RPMI8226 (cell line): Measurements from ENCODE around the gene TTC33.

Source experiments
- DNase-seq: peaks from one replicate; pipeline ENCODE4 v3.0.0-alpha.2; 2015

The TTC33 gene

DNA sequence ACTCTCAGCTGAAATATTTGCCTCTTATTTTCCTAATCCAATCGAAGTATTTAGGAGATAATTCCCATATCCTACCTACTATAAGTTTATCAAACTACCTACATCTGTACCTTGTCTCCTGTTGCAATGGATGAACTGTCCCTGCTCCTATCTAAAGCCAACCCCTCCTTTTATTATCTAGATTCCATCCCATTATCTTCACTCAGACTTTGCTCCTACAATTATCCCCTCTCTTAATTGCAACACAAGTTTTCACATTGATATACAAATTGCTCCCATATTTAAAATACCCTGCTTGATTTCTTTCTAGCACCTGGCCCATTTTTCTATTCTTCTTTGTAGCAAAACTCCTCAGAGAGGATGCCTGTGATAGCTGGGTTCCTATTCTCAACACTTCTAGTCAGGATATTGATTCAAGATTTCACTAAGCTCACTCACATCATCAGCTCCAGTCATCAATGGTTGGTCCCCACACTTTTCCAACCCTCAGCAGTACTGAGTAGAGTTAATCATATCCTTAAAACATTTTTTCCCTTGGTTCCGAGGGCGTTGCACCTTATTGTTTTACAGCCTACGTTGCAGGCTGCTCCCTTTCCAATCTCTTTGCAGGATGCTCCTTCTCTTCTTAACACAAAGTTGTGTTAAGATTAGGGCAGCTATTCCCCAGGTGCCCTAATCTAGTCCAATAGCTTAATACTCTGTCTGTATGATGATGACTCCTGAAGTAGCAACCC, 253.9 kb downstream of the TTC33 start:
- DNase-seq: no peak

DNA sequence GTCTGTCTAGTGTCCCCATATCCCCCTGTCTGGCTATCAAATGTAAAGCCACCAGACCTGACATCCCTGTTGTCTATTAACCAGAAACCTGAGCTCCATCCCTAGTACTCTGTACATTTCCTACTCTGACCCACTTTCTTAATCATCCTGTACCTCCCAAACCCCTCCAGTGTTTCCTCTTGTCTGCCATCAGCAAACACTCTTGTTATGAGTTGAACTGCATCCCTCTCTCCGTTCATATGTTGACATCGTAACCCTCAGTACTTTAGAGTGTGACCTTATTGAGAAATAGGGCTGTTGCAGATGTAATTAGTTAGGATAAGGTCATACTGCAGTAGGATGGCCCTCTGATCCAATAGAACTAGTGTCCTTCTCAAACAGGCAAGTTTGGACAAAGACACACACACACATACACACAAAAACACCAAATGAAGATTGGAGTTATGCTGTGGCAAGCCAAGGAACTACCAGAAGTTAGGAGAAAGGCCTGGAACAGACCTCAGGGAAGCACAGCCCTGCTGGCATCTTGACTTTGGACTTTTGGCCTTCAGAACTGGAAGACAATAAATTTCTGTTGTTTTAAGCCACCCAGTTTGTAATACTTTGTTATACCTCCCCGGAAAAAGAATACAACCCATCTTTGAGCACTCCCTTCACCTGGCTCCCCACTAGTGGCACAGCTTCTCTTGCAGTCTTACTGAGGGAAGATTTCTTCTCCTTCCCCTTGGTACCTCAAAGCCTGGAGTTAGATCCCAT, 256.1 kb downstream of the TTC33 start:
- no peak for DNase-seq

DNA sequence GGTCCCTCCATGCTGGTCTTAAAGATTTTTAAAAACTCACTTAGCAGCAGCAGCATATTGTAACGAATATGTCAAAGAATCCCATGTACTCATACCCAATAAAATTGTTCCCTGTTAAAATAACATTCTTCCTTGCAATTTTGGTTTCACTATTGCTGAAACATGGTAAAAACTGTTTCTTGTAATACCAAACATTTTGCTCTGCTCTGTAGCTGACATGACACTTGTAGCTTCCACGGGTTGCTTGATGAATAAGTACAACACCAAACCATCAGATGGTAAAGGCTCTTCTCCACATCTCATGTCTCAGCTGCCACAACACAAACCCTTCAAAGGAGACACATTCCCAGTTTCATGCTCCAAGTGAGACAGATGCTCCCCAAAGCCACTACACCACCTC, 256.8 kb downstream of the TTC33 start:
- DNase-seq: no peak

DNA sequence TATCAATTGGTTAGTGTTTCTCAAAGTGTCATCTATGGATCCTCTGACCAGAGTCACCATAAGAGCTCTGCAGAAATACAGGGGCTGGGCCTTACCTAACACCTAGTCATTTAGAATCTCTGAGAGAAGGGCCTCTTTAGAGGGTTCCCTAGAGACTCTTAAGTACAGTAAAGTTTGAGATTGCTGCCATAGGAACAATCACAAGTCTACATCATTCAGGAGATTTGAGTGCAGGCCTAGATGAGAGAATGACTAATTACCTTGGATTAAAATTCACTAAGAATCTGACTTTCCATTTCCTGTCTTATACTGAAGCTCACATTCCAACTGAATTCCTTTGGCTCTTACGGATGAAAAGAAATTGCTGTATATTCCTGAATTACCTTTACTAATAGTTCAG, 258.2 kb downstream of the TTC33 start:
- no peak for DNase-seq

DNA sequence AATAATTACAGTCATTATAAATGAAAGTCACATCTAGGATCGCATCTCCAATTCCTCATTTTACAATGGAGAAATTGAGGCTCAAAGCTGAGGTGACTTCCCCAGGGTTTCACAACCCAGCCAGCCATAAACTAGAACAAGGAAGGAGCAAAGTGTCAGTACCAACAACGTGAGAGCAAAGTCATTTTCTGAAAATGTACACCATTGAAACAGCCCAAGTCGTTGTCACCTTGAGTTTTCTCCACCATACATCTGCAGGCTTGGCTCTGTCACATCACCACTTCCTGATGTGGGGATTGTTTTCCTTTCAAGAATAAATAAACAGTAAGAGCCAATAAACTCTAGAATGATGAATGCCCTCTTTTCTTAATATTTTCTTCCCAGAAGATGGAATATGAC, 260.5 kb downstream of the TTC33 start:
- no peak for DNase-seq

DNA sequence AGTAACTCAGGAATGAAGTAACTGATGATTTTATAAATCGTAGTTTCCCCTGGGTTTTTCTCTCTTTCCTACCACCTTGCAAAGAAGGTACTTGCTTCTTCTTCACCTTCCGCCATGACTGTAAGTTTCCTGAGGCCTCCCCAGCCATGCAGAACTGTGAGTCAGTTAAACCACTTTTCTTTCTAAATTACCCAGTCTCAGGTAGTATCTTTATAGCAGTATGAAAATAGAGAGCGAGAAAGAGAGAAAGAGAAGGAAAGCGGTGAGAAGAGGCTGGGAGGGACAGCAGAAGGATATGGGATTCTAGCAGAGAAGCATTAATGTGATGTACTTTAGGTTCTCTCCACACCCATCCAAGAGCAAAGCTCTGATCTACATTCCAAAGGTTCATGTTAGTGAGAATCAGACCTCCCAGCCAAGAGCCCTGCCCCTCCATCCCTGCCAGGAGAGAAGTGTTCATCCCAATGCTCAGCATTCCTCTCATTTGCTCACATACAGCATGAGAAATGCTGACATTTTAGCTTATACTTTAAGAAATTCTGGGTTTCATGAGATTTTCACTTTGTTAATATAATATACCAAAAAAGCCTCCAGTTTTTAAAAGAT, 261.0 kb downstream of the TTC33 start:
- no peak for DNase-seq

DNA sequence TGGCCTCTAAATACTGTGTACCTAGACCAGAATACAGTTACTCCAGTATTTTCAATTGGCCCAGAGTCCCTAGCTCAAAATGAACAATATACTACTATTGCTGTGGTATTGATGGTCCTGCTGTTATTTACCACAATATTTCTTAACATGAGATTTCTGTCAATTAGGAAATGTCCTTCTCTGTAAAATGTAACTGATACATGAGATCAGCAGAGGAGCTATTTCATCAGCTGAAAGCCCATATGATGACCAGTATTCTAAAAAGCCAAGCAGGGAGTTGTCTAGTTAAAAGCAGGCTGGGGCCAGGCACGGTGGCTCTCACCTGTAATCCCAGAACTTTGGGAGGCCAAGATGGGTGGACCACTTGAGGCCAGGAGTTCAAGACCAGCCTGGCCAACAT, 263.7 kb downstream of the TTC33 start:
- DNase-seq: no peak

DNA sequence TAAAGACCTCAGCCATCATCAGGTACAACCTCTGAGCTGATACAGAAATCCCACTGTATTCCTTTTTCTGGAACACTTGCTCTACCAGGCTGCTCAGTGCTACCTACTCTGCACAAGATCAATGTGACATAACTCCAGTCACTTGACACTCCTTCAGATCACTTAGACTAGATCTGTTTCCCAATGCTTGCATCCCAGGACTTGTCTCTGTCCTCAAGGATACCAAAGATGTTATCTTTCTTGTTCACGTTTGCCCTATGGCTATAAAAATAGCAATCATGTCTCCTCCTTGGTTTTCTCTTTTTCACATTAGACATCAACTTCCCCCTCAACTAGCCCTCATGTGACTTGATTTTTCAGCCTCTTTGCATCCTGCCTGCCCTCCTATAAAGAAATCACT, 264.1 kb downstream of the TTC33 start:
- no peak for DNase-seq

DNA sequence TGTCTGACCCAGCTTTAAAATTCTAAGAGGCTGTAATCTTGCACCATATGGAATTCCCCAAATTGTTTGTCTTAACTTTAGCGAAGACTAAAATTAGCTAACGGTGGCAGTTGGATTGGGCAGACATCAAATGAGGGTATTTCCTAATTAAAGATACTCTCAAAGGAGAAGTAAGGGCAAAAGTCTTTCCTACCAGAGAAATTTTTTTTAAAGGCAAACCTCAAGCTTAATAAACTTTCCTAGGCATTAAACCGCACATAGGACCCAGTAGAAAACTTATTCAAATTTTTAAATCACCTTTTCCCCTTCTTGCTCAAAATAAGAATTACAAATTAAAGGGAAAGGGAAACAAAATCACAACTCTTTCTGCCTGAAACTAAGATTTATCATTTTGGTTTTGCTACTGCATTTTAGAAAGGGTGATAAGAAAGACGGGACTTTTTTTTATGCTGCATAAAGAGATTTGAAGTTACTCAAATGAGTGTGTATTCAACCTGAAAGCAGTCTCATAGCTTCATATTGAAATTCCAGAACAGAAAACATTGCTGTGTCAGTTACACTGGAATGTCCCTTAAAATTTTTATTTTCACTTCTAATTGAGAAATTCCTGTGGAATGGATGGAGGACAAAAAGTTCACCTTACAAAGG, 265.2 kb downstream of the TTC33 start:
- no peak for DNase-seq

DNA sequence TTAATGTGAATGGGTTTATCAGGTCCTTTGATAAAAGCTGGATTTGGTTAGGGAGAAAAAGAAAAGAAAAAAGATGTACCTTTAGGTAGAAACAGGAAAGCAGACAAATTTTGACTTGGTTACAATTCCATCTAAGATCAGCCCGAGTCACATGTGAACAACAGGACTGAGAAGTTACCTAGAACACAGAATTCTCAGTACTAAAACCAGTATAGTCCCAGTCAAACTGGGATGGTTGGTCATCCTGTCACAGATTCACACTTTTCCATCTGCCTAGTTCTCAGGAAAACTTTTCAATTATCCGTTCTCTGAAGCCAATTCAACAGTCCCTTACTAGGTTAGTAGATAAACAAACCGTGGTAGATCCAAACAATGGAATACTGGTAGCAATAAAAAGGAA, 266.3 kb downstream of the TTC33 start:
- no peak for DNase-seq

DNA sequence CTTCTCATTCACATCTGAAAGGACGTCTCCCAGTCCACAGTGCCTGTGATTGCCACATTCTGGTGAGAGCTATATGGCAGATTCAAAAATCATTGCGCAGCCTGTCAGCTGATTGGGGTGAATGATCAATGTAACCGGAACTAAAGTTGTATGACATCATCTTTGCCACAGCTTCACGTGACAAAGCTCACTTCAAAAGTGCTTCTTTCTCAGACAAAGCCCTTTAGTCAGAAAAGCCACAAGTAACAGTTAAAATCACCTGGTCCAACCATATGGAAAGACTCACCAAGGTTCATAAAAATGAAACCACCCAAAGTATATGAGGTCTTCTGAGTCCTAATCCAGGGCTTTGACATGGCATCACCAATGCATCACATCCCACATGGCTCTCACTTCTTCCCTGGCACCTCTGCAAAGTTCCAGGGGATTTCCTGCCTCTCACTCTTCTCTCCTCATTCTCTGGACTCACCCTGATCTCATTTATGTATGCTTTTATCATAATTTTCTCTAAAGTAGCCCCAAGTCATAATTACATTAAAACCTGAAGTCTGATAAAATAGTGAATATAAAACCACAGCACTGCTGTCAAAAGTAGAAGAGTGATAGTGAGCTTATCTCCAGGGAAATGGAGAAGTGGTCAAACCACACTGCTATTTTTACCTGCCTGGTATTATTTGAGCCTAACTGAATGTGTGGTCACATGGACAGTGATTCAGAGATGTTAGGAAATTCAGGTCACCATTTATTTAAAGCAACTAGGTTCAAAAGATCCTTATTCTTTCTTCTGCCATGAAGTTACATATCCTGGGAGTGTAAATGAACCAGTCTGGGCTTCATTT, 269.1 kb downstream of the TTC33 start:
- DNase-seq: no peak

DNA sequence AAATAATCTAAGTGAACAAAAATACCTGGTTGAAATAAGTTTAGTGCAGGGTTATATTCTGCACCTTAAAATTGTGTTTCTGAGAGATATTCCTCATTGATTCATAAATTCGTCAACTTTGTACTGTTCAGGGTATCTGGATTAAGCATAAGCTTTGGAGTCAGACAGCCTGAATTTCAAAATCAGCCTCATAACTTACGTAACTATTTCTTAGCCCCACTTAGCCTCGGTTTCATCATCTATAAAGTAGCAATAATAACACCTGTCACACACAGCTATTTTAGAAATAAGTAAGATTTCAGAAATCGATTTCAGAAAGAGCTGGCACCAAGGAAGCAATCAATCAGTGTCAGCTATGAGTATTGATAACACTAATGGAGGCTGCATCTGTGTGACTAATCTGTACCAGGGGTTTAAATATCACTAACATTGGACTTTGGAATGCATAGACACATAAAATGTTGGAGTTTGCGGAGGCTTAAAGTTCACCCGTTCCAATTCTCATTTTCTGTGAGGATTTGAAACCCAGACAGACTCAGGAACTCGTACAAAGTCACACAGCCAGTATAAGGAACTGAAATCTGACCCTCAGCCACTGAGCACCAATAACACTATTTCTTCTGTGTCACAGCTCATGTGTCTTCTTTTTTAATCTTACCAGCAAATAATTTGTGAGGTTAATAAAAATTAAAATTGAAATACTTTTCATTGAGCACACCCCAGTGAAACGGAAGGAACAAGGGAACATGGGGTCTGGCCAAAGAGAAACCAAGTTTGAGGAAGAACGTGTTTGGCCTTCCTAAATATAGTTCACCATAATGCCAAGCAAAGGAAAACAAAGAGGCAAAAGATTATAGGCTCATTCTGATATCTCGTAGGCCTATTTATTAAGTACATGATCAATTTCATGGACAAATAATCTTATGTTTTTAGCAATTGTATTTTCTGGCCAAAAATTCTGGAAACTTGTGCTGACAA, 270.5 kb downstream of the TTC33 start:
- DNase-seq: no peak

DNA sequence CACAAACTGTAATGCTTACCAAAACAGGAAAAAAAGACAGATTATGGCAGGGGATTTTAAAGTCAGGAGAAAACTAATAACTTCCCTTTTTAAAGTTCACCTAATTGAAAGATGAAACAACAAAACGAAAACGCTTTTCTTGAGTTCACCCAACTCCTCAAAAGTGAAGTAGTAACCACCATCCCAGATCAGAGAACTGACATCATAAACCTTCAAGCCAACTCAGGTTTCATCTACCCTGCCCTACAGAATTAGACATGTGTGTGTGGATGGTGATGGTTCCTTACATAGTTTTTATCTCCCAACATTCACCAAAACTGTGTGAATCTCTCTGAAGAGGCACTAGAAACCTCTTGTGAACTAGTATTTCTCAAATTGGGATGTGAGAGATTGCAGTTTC, 271.3 kb downstream of the TTC33 start:
- no peak for DNase-seq

DNA sequence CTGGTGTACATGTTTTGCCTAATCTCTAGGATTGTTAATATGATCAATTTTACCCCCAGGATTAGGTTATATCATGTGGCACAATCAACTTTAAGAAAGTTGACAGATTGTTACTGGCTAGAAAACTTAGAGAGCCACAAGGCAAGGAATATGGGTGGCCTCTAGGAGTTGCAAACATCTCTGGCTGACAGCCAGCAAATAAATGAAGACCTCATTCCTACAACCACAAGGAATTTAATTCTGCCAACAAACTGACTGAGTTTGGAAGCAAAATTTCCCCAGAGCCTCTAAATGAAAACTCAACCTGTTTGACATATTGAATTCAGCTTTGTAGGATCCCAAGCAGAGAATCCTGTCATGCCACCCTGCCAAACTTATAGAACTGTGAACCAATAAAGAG, 272.4 kb downstream of the TTC33 start:
- no peak for DNase-seq

DNA sequence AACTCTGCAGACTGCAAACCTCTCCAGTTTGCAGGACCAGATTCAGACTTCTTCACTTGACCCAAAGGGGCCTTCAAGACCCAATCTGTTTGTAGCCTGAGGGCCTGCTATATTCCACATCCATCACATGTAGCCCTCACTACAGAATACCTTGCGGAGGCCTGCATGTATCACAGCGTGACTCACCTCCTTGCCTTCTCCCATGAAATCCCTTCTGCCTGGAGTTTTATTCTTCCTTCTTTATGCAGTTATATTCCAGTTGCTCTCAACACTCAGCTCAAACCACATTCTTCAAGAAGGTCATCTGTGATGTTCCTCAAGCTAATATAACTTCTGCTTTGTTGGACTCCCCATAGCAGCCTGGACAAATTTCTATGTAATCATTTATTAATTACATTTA, 274.5 kb downstream of the TTC33 start:
- DNase-seq: no peak

DNA sequence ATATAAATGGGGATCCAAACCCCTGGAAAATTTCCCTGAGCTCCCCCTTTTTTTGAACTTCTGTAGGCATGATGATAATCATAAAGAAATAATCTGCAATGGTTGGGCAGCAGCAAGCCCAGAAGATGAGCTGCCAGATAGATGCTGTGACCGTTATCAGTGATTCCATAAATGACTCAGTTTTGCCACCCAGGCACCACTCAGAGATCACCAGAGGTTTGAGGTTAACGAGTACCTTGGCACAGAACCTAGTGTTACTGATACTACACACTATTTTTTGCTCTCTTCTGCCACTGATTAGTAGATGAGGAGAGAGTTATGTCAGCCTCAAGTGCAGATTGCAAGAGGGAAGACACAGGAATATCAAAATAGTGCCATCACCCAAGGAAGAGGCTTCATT, 275.4 kb downstream of the TTC33 start:
- DNase-seq: no peak

DNA sequence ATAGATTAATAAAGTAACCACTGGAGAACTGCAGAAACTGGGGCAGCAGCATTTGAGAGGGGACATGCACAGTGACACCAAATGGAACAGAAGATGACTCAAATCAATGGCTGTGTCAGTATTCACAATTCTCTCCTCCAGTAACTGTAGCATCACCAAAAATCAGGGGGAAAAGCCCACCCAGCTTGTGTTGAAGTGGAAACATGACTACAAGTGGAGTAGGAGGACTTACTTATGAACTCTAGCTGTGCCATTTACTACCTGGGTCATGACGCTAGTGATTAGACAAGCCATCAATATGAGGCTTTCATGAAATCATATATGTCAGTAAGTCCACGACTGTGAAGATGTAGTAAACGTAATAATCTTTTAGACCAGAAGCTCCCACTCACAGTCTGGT, 275.8 kb downstream of the TTC33 start:
- DNase-seq: no peak

DNA sequence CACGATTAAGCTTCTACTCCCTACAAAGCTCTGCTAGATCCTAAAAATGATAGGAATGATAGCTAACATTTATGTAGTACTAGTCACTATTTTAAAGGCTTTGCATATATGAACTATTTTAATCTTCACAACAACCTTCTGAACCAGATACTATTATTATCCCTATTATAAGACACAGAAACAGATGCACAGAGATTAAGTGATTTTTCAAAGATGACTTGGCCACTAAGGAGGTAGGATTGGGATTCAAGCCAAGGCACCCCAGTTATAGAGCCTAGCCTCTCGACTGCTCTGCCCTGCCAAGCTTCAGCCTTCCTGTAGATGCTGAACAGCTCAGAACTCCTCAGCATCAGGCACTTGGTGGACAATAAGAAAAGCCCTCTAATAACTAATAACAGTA, 277.0 kb downstream of the TTC33 start:
- no peak for DNase-seq

DNA sequence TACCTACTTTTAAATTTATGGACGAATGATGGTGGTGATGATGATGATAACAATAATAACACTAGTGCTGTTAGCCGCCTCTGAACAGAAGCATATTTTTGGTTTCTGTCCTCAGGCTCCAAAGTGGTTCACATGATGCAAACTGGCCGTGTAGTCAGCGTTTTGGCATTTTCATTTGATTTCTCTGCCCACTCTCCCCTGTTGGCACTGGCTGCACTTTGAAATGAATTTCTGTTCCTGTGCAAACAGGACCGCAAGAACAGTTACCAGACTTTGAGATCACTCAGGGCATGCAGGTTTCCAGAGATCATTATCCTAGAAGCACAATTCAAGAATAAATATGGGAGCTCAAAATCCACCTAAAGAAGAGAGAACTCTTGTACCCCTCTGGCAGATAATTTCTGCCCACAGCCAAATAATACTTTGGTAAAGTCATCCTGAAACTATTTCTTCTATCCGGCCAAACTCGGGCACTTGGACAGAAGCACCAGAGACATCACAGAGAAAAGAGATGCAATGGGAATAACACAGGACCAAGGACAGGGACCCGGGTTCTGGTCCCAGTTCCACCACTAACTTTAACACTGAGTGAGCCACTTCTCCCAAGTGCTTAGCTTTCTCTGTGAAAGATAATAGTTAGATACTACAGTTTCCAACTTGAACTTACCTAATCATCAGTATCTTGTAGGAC, 277.8 kb downstream of the TTC33 start:
- no peak for DNase-seq

DNA sequence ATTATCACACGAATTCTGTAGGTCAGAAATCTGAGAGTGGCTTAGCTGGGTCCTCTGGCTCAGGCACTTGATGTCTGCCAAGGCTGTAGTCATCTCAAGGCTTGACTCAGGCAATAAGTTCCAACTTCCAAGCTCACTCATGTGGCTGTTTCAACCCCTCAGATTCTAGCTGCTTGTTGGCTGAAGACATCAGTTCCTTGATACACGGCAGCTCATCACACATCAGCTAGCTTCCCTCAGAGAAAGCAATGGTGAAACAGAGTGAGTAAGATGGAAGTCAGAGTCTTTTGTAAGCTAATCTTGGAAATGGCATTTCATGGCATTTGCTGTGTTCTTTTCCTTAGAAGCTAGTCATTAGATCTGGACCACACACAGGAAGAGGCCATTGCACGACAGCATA, 280.2 kb downstream of the TTC33 start:
- DNase-seq: no peak

DNA sequence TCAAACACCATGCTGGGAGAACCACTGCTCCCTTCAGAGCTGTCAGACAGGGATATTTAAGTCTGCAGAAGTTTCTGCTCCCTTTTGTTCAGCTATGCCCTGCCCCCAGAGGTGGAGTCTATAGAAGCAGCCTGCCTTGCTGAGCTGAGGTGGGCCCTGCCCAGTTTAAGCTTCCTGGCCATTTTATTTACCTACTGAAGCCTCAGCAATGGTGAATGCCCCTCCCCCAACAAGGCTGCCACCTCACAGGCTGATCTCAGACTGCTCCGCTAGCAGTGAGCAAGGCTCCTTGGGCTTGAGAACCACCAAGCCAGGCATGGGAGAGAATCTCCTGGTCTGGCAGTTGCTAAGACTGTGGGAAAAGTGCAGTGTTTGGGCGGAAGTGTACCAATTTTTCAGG, 281.5 kb downstream of the TTC33 start:
- no peak for DNase-seq
